Lower leg skin (tissue), 4 donors: ENCODE results near the gene TPRX1. TPM values are rescaled to one million over a fixed set of nuclear protein-coding genes. Genes with fewer than 3 reads are reported as not detected.
"Not testable (repeated sequence)": the region's sequence is repeated elsewhere in the genome, so short reads cannot be mapped to it uniquely, and the experiment has no call there.

Experiments used
- DNase-seq, 2 donors: peaks; one replicate each; pipeline ENCODE4 v3.0.0-alpha.2; 2019; ENCODE audit warnings: low spot score in 2 of 2
- H3K4me3 ChIP-seq: fragments of 200-600 bp; sonication (generic); 2 replicates; pipeline ENCODE4 v1.5.1; 2017; ENCODE audit warnings: mild to moderate bottlenecking, low read depth; ENCODE audit not compliant: poor library complexity, severe bottlenecking
- POLR2A ChIP-seq, 2 donors: fragments of 450-650 bp; IDR thresholded peaks; one replicate each; pipeline ENCODE4 v1.6.1; 2016 to 2017; ENCODE audit warnings: antibody characterized with exemption in 2 of 2, mild to moderate bottlenecking in 1 of 2, moderate library complexity in 1 of 2
- WGBS, 2 donors: methylation state at CpG; one replicate each; pipeline ENCODE4 v1.1.5; 2018; 5-methylcytosine and 5-hydroxymethylcytosine counted together
- intact Hi-C: fragments of 100-400 bp; cut with DNase I; formaldehyde crosslinking; loops from one replicate; pipeline ENCODE4 v1.15.0; 2023; ENCODE audit warnings: low total_unique reads
- total RNA-seq, 4 donors: library from RNA; depleted of rRNA; stranded (reverse); fragments of >200 nt; gene quantifications; one replicate each; pipeline ENCODE4 v1.1.0, GENCODE V29; 2016
- TF ChIP-seq, protein P1 (sequence below), 3 donors: fragments of 450-650 bp; IDR thresholded peaks; one replicate each; pipeline ENCODE4 v1.5.1; 2016; ENCODE audit warnings: antibody characterized with exemption in 3 of 3, mild to moderate bottlenecking in 3 of 3, moderate library complexity in 2 of 3

The TPRX1 gene
- total RNA-seq, 4 donors from 2014 or later, result not detected

DNA sequence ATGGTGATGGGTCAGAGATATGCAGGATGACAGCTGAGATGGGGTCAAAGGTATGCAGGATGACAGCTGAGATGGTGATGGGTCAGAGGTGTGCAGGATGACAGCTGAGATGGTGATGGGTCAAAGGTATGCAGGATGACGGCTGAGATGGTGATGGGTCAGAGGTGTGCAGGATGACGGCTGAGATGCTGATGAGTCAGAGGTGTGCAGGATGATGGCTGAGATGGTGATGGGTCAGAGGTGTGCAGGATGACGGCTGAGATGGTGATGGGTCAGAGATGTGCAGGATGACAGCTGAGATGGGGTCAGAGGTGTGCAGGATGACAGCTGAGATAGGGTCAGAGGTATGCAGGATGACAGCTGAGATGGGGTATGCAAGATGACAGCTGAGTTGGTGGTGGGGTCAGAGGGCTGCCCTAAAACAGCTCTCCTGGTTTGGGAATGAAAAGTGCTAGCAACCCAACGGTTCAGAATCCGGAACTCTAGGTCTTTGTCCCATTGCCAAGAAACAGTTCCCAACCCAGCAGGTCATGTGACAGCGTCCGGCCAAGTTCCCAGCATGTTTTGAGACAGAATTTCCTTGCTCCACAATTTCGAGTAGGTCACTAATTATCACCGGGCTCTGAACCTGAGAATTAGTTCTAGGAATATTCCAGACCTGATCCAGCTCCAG is 22.6 kb downstream of the TPRX1 start:
- DNase-seq, result peak in 1 of 2 donors; percentile 47
- intact Hi-C loops, result loop anchor here (10.0 kb wide), 1 partner anchor 67 kb away; the partner anchor contains the start of gene EHD2
- TF ChIP-seq, protein P1, sequence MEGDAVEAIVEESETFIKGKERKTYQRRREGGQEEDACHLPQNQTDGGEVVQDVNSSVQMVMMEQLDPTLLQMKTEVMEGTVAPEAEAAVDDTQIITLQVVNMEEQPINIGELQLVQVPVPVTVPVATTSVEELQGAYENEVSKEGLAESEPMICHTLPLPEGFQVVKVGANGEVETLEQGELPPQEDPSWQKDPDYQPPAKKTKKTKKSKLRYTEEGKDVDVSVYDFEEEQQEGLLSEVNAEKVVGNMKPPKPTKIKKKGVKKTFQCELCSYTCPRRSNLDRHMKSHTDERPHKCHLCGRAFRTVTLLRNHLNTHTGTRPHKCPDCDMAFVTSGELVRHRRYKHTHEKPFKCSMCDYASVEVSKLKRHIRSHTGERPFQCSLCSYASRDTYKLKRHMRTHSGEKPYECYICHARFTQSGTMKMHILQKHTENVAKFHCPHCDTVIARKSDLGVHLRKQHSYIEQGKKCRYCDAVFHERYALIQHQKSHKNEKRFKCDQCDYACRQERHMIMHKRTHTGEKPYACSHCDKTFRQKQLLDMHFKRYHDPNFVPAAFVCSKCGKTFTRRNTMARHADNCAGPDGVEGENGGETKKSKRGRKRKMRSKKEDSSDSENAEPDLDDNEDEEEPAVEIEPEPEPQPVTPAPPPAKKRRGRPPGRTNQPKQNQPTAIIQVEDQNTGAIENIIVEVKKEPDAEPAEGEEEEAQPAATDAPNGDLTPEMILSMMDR (IDR thresholded peaks at IDR 0.05), result no peak
- no peak for TF ChIP-seq POLR2A (IDR thresholded peaks at IDR 0.05)
- H3K4me3 ChIP-seq, result no peak overlapping the region
- WGBS, 2 donors, result 26 to 37% methylated on average over 9 of the region's 9 CpGs

DNA sequence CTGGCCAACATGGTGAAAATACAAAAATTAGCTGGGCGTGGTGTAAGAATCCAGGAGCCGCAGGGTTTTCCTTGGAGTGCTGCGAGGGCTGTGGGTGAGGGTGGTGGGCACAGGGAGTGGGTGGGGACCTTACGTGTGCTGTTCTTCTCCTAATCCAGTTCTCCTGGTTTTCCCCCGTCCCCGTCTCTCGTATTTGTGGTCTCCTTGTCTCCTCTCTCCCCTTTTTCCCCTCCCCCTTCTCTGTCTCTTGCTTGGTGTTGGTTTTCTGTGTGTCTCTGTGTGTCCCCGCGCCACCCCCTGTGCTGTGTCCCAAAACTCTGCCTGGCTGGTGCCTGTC is 24.2 kb downstream of the TPRX1 start:
- H3K4me3 ChIP-seq, result no peak overlapping the region
- no peak for TF ChIP-seq POLR2A (IDR thresholded peaks at IDR 0.05)
- TF ChIP-seq, protein P1 (IDR thresholded peaks at IDR 0.05), result no peak
- 48 to 53% methylated on average over 9 of the region's 9 CpGs for WGBS, 2 donors
- DNase-seq, result no peak
- intact Hi-C loops, result loop anchor here (10.0 kb wide), 1 partner anchor 65 kb away; the partner anchor contains the start of gene EHD2

DNA sequence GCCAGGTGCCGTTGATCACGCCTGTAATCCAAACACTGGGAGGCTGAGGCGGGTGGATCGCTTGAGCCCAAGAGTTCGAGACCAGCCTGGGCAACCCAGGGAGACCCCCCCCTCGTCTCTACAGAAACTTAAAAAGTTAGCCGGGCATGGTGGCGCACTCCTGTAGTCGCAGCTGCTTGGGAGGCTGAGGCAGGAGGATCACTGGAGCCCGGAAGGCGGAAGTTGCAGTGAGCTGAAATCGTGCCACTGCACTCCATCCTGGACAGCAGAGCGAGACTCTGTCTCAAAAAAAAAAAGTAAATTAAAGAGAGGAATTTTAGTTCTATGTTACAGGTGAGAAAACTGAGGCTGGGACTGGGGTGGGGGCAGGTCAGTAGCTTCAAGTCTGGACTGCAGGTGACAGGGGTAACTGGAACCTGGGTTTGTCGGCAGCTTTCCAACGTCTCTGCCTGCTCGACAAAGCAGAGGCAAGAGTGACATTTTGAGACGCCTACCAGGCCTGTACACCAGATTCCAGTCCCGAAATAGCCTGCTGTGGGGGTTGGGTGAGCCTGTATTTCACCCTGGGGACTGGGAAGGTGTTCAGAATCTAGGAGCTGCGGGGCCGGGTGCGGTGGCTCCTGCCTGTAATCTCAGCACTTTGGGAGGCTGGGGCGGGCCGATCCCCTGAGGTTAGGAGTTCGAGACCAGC is 24.7 kb downstream of the TPRX1 start:
- DNase-seq, result peak; percentile 60 to 89
- intact Hi-C loops, result loop anchor here (10.0 kb wide), 1 partner anchor 65 kb away; the partner anchor contains the start of gene EHD2
- 29 to 30% methylated on average over 24 of the region's 24 CpGs for WGBS, 2 donors
- H3K4me3 ChIP-seq, result peak overlapping the region; percentile 98
- TF ChIP-seq, protein P1 (IDR thresholded peaks at IDR 0.05), result no peak
- TF ChIP-seq POLR2A (IDR thresholded peaks at IDR 0.05), result no peak

DNA sequence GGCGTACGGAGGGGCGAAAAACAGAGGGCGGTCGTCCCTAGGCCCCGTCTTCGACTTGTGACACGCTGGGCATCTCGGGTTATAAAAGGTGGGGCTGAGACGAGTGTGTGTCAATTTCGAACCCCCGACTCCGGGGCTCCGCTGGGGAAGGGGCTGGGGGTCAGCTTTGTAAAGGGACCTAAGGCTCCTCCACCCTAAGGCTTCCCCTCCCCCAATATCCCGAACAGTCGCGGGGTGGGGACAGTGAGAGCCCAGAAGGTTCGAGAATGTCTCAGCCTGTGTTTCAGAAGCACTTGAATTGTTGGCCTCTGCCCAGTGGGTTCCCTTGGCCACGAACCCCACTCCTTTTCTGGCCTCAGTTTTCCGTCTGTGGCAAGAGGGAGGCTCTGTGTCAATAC is 25.4 kb downstream of the TPRX1 start:
- TF ChIP-seq, protein P1 (IDR thresholded peaks at IDR 0.05), result no peak
- no peak for TF ChIP-seq POLR2A (IDR thresholded peaks at IDR 0.05)
- WGBS, 2 donors, result 0 to 1% methylated on average over 20 of the region's 20 CpGs
- peak overlapping the region; percentile 98 for H3K4me3 ChIP-seq
- DNase-seq, result no peak
- intact Hi-C loops, result no loop called here

DNA sequence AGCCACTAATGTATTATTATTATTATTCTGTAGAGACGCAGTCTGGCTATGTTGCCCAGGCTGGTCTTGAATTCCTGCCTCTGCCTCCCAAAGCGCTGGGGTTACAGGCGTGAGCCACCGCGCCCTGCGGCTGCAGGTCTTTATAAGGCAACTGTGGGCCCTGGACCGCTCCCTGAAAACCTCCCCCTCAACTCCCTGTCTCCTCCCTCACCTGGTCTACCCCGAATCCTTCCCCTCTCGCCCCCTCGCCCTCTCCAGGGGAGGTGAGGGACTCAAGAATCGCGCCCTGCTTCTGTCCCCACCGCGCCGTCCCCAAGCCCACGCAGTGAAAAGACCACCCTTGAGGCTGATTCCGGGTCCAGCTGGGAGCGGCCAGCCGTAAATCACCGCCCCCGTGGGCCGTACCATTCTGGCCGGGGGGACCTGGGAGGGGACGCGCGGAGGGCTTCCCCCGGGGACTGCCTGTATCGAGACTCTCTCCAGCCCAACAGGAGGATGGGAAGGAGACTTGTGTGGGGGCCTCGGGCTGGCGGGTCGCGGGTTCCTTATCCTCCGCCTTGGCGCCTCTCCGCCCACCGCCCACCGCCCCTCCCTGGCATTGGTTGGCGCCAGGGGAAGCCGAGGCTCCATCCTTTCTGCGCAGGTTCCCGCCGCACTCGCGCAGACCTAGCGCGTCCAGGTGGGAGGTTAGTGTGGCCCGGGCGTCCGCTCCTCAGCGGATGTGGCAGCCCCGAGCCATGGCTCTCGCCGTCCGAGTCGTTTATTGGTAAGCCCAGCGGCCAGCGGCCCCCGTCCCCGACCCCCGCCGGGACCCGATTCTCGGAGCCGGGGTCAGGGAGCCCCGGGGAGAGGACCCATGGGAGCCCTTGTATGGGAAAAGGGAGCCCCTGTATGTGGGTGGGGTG is 26.1 kb downstream of the TPRX1 start, which contains the start of gene SELENOW:
TSS of gene SELENOW (plus strand) at position 655 of the 905 bp plus-strand sequence. CDS start at position 738, 83 bp downstream.
- peak within 1 kb of the TSS; percentile 98 for H3K4me3 ChIP-seq
- peak; percentile 66 to 95 for DNase-seq
- intact Hi-C loops, result no loop called here
- TF ChIP-seq, protein P1 (IDR thresholded peaks at IDR 0.05), result no peak
- peak in 1 of 2 donors; percentile 80 for TF ChIP-seq POLR2A (IDR thresholded peaks at IDR 0.05)
- WGBS, 2 donors, result 0% methylated on average over 50 of the region's 65 CpGs

DNA sequence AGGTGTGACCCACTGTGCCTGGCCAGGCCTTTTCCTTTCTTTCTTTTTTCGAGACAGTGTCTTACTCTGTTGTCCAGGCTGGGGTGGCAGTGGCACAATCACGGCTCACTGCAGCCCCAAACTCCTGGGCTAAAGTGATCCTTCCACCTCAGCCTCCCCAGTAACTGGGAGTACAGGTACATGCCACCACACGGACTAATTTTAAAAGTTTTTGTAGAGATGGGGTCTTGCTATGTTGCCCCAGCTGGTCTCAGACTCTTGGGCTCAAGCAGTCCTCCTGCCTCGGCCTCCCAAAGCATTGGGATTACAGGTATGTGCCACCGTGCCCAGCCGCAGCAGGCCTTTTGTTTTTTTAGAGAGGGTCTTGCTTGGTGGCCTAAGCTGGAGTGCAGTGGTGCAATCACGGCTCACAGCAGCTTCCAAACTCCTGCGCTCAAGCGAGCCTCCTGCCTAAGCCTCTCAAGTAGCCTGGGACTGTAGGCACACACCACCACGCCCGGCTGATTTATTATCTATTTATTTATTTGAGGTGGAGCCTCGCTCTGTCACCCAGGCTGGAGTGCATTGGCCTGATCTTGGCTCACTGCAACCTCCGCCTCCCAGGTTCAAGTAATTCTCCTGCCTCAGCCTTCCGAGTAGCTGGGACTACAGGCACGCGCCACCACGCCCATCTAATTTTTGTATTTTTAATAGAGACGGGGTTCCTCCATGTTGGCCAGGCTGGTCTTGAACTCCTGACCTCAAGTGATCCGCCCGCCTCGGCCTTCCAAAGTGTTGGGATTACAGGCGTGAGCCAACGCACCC is 26.9 kb downstream of the TPRX1 start:
- H3K4me3 ChIP-seq, result peak overlapping the region; percentile 98
- intact Hi-C loops, DNase-seq: not testable (repeated sequence)
- 61 to 62% methylated on average over 23 of the region's 23 CpGs for WGBS, 2 donors
